ENCODE measurements around the gene CCDC40.

Gene CCDC40

DNA sequence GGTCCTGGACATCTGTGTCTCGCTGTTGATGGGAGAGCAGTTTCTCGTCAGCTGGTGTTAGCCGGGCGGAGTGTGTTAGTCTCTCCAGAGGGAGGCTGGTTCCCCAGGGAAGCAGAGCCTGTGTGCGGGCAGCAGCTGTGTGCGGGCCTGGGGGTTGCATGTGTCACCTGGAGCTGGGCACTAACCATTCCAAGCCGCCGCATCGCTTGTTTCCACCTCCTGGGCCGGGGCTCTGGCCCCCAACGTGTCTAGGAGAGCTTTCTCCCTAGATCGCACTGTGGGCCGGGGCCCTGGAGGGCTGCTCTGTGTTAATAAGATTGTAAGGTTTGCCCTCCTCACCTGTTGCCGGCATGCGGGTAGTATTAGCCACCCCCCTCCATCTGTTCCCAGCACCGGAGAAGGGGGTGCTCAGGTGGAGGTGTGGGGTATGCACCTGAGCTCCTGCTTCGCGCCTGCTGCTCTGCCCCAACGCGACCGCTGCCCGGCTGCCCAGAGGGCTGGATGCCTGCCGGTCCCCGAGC lies 82.9 kb downstream of the CCDC40 start:
- DNase-seq = no peak

DNA sequence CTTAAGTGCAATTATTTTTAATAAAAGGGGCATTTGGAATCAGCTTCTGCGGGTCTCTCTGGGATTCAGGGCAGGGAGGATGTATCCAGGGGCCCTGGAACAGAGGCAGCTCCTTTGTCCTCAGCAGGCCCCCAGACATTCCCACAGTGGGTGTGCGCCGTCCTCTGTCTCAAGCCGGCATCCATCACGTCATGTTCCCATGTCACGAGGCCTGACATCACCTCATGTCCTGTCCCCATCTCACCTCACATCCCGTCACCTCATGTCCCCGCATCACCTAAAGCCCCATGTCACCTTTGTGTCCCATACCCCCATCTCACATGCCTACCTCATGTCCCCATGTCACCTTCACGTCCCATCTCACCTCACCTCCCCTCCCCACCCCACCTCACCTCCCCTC lies 83.4 kb downstream of the CCDC40 start:
- DNase-seq = no peak

DNA sequence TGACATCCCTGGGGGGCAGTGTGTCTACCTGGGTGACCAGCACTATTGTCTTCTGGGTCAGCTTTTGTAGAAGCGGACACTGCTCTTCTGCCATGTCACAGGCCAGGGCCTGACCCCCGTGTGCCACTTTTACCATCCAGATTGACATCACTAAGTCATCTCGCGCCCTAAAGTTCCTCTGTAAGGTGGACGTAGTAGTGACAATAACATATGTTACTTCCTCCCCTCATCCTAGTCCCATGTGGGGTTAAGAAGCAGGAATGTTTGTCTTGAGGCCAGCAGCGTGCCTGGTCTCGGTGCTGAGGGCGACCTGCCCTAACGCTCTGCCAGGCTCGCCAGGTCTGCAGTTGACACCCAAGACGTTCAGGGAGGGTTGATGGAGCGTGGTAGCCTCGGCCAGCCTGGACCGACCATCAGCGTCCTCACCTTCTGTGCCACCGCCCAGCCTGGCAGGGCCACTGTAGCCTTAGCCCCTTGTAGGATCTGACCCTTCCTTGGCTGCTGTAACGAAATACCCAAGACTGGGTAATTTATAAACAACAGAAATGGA lies 85.7 kb downstream of the CCDC40 start:
- DNase-seq = no peak

DNA sequence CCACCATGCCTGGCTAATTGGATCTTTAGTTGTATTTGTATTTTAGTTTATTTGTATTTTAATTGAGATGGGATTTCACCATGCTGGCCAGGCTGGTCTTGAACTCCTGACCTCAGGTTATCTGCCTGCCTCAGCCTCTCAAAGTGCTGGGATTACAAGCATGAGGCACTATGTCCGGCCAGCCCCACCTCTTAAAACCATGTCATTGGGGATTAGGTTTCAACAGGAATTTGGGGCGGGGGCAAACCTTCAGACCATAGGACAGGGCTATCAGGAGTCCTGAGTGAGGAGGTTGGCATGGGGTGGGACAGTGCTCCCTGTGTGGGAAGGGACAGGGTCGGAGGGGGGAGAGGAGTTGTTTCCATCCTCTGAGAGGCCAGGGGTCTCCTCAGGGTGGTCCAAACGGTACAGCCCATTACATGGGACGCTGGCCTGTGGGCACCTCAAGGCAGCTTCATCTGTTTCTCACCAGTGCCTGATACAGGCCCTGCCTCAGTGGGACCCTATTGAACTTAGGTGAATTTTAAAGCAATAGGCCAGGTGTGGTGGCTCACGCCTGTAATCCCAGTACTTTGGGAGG lies 86.6 kb downstream of the CCDC40 start:
- DNase-seq = no peak

DNA sequence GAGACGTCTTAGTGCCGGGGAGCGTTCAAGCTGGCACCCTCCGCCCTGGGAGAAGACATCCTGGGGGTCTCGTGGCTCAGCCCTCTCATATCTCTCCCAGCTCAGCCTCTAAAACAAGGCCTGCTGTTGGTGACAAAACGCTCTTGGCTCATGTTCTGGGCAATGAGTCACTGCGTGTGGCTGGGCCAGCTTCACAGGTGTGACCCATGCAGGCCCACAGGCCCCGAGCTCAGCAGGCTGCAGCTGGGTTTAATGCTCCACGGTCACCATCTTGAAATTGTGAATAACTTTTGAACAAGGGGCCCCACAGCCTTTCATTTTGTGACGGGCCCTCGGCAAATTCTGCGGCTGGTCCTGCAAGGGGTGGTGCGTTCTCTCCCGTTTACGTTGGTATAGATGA lies 87.3 kb downstream of the CCDC40 start:
- peak; percentile 84 for DNase-seq

DNA sequence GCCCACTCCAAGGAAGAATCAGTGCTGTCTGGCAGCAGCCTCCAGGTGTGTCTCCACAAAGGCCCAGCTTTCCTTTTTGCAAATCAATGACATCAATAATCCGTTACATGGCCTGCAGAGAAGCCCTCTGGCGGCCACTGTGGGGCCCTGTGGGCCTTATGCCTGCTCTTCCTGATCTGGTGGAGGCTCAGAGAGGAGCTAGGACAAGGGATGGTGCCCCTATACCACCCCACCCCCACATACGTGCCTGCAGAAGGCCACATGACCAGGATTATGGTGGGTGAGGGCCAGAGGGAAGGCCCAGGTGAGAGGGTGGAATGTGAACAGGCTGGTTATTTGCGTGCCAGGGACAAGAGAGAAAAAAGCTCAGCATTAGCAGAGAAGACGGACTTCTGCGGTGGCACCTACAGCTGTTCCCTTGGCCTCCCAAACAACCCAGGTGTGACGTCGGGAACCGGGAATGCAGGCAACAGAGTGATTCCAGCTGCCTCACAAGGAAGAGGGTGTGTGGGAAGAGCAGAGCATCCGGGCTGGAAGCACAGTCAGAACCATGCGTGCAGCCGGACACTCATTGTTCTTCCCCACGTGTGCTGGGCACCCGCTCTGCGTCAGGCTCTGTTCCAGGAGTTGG lies 88.0 kb downstream of the CCDC40 start:
- peak; percentile 90 for DNase-seq

DNA sequence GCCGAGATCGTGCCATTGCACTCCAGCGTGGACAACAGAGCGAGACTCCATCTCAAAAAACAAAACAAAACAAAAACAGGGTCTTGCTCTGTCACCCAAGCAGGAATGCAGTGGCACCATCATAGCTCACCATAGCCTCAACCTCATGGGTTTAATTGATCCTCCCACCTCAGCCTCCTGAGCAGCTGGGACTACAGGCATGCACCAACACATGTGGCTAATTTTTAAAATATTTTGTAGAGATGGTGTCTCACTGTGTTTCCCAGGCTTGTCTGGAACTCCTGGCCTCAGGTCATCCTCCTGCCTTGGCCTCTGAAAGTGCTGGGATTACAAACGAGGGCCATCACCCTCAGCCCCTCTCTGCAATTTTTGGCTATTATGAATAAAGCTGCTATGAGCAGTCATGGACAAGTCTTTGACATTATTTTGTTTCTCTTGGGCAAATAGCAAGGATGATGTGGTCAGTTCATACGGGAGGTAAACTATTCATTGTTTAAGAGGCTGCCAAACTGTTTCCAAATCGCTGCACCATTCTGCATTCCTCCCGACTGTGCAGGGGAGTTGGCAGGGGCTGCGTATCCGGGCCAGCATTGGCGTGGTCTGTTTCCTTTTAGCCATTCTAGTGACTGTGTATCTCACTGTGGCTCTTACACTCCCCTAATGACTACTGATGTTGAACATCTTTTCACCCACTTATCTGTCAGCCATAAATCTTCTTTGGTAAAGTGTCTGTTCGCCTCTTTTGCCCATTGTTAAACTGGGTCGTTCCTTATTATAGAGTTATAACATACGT lies 89.4 kb downstream of the CCDC40 start:
- no peak for DNase-seq

DNA sequence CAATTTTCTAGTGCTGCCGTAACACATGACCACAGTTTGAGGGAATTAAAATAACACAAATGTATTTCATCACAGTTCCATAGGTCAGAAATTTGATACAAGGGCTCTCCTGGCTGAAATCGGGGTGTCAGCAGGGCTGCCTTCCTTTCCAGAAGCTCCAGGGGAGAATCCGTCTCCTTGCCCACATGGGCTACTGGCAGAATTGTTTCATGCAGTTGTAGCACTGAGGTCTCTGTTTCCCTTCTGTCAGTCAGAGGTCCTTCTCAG lies 89.9 kb downstream of the CCDC40 start:
- DNase-seq = no peak

DNA sequence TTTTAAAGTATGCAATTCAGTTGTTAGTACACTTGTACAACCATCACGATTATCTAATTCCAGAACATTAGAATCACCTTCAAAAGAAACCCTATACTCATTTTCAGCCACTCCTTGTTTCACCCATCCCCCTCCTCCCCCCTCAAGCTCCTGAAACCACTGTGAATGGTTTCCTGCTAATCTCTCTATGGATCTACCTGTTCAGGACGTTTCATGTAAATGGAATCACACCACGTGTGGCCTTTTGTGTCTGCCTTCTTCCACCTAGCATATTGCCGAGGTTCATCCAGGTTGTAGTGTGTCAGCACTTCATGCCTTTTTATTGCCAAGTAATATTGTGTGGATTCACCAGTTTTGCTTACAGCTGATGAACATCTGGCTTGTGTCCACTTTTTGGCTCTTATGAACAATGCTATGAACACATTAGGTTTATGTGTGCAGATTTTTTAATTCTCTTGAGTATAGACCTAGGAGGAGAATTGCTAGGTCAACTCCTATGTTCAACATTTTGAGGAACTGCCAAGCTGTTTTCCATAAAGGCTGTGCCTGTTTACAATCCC lies 92.6 kb downstream of the CCDC40 start:
- DNase-seq = no peak

DNA sequence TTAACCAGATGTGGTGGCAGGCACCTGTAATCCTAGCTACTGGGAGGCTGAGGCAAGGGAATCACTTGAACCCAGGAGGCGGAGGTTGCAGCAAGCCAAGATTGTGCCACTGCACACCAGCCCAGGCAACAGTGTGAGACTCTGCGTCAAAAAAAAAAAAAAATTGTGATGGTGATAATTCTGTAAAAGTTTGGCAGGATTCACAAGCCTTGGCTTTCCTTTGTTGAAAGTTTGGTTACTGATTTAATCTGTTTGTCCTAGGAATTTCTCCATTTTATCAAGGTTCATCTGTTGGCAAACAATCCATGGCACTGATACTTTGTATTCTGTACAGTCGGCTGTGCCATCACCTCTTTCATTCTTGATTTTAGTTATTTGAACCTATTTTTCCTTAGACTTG lies 94.5 kb downstream of the CCDC40 start:
- no peak for DNase-seq

DNA sequence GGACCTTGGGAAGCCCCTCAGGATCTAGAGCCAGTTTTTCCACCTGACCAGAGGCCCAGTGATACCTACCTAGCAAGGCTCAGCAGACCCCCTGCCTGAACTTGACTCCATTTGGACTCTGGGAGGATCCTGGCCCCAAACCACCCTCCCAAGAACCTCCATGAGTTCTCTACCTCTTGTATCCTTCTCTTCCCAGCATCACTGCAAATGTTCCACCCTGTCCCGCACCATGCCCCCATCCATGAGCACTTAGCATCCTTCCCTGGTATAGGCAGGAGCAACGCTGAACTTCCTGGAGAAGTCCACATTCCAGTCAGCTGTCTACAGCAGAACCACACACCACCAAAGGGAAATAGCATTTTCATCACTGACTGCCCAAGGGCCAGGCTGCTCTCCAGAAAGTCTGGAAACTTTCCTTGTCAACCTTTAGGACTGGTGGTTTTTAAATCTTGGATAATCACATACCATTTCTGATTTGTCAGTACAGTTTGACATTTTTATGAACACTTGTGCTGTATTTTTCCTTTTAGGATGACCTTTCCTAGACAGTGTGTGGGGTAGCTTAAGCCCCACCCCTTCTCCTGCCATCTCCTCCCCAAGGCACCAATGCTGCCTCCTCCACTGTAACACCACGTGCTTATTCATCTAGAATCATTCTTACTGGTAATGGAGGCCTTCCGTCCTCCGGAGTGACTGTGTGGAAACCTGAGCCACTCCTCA lies 96.6 kb downstream of the CCDC40 start:
- no peak for DNase-seq

DNA sequence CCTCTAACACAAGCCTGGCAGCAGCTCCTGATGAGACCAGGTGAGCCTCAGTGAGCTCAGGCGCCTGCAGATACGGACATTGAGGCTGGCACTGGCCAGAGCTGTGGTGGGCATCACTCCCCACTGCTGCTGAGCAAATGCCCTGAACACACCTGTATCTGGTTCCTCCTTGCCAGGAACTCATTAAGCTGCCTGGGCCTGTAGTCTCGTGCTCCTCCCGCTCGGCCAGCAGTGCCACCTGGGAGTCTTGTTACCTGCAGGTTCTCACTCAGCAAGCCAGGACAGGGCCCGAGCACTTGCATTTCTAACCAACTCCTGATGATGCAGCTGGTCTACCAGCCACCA lies 97.2 kb downstream of the CCDC40 start:
- DNase-seq = no peak

DNA sequence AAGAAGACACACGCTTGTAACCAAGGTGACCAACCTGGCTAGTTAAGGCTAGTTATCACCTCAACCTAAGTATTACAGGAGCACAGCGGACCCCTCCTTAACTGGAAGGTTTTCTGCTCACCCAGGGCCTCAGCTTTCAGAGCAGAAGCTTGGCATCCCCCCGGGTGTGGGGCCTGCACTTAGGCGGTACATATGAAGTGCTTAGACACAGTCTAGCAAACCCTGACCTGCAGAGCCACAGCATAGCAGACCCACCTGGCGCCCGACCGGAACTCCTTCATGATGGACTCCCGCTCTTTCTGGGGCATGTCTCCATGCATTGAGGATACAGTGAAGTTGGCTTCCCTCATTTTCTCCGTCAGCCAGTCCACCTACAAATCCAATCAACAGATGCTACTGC lies 100.7 kb downstream of the CCDC40 start:
- no peak for DNase-seq

DNA sequence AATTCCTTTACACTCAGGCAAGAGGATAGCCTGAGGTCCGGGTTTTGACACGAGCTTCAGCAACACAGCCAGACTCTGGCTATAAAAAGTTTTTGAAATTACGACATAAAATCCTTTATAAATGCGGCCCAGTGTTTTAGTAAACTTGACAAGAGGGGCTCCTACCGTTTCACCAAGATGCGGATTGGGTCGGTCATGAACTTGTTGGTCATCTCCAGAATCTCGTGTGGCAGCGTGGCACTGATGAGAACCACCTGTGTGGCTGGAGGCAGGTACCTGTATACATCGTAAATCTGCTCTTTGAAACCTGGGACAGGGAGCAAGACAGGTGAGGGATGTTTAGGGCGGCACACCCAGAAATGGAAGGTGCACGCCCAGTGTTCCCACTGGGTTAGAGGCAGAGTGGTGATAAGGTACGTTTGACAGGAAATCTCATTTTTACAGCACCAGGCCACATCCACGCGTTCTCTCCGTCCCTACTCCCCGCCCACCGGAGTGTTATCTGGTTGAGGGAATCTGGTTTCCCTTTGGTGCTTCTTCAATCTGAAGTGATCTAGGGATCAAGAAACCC lies 102.5 kb downstream of the CCDC40 start:
- peak; percentile 24 for DNase-seq

DNA sequence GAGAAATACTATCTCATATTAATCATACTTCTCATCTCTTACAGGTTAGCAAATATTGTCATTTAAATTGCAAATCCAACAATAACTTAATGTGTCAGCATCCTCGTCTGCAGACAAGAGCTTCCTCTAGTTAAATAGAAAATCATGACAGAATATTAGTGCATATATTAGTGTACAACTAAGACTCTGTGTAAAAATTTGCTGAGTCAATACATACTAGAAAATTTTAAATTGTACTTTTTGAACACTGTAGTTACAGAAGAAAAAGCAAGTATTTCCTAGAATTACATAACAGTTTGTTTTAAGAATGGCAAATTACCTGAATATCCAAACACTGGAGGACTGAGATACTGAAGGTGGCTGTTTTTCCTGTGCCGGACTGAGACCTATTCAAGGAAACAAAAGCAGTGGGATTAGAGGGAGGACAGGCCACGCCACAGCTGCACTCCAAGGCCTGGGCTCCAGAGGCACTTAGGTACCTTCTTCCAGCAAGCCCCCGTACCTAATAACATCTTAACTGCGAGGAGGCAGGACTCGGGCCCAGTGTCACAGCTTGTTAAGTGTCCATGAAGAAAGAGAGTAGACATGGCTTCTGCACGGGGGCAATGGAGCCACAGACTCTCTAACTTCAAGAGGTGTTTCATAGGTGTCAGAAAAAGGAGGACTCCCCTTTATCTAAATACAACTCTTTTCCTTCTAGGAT lies 105.2 kb downstream of the CCDC40 start:
- DNase-seq = no peak

DNA sequence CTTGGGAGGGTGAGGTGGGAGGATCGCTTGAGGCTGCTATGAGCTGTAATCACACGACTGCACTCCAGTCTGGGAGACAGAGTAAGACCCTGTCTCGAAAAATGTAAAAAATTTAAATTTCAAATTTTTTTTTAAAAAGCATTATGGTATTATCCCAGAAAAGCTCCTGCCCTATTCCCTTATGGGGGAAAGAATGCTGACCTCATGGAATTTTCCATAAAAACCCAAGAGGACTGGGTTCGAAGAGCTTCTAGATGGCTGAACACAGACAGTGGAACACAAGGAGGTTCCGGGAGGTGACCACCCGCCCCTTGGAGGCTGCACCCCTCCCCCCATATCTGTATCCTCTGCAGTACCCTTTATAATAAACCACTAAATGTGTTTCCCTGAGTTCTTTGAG lies 106.5 kb downstream of the CCDC40 start:
- no peak for DNase-seq

DNA sequence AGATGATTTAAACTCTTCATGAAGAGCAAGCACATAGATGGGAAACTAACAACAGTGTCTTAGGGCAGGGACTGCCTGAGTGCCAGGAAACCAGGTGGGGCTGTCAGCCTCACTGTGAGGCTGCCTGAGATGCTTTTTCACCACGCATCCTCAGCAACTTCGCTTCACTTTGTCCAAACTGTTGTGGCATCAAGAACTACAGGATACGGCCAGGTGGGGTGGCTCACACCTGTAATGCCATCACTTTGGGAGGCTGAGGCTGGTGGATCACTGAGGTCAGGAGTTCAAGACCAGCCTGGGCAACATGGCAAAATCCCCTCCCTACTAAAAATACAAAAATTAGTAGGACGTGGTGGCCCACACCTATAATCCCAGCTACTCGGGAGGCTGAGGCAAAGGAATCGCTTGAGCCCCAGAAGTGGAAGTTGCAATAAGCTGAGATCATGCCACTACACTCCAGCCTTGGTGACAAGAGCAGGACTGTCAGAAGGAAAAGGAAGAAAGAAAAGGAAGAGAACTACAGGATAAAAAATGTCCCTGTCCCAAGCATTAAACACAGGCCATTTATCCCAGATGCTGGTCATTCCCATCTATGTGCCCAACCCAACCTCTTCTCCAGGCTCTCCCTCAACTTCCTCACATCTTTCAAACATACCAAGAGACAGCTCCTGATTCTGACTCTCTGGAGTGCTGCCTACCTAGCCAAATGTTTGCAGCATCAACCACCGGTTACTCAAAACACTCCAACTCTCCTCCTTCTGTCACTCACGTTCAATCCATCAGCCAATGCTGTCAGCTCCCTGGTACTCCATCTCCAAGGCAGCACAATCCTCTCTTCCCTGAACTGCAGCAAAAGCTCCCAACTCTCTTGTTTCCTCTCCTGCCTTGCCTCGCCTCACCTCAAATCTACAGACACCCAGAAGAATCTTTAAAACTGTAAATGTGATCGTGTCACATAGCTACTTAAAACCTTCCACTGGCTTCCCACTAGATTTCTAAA lies 108.9 kb downstream of the CCDC40 start:
- DNase-seq = peak; percentile 37

DNA sequence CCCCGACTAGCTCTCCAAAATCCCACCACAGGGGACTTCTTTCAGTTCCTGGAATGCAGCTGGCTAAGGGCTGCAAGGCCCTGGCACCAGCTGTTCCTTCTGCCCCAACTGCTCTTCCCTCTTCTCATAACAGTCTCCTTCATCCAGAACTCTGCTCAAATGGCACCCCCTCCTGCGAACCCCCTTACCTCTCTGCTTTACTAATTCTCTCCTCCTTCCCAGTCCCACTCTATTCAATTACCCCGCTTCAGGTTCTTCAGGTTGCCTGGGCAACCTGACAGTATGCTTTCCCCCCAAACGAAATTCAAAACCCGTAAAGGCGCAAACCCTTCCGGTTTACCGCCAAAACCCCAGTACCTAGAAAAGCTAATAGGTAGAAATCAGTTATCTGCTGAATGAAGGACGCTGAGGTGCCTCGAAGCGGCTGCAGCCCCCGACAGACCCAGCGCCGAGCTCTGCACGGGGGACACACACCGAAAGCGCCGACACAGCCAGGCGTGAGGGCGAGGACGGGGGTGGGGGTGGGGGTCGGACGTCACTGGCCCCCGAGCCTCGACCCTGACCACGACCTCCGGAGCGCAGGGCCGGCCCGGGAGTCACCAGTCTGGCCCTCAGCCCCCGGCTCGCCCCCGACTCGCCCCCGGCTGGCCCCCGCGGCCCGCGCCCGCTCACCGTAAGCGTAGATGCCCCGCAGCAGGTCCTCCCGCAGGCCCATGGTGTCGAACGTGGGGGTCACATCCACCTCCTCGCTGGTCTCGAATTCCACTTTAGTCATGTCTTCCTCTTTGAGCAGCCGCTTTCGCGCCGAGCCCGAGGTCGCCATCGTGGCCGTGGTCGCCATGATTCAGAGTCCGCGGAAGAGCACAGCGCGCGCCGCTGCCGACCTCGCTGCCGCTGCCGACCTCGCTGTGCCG lies 109.9 kb downstream of the CCDC40 start:
- DNase-seq = peak; percentile 71

DNA sequence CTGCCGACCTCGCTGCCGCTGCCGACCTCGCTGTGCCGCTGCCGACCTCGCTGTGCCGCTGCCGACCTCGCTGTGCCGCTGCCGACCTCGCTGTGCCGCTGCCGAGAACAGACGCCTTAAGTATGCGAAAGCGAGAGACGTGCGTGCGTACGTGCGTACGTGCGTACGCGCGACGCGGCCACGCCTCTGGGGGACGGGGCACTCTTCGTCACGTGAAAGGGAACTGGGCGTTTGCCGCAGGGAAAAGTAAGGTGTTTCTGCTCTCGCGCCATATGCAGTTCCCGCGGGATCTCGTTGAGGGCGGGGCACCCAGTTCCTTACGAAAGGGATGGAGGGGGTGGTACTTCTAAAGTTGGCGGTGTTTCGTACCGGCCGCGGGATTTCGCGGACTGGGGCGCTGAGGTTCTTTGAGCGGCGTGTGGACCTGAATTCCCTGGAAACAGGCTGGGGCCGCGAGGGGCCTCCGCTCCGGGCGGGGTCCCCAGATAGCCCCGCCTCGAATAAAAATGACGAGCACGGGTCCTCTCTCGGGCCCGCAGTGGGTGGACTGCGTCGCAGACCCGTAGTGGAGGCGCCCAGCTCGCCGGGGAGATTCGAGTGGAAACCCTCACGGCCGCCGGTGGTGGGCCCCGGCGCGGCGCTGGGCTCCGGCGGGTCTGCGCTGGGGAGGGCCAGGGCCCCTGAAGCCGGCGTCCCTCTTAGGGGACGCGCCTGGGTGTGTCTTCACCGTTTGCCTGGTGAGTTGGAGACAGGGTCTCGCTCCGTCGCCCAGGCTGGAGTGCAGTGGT lies 110.8 kb downstream of the CCDC40 start, which contains the start of gene EIF4A3:
TSS of gene EIF4A3 (minus strand) at position 94 of the 788 bp plus-strand sequence. CDS start 167 bp downstream, outside the sequence.
- peak; percentile 100 for DNase-seq

All from islet precursor cell (in vitro differentiated cells).